ENCODE results near the gene NMT1.

DNA sequence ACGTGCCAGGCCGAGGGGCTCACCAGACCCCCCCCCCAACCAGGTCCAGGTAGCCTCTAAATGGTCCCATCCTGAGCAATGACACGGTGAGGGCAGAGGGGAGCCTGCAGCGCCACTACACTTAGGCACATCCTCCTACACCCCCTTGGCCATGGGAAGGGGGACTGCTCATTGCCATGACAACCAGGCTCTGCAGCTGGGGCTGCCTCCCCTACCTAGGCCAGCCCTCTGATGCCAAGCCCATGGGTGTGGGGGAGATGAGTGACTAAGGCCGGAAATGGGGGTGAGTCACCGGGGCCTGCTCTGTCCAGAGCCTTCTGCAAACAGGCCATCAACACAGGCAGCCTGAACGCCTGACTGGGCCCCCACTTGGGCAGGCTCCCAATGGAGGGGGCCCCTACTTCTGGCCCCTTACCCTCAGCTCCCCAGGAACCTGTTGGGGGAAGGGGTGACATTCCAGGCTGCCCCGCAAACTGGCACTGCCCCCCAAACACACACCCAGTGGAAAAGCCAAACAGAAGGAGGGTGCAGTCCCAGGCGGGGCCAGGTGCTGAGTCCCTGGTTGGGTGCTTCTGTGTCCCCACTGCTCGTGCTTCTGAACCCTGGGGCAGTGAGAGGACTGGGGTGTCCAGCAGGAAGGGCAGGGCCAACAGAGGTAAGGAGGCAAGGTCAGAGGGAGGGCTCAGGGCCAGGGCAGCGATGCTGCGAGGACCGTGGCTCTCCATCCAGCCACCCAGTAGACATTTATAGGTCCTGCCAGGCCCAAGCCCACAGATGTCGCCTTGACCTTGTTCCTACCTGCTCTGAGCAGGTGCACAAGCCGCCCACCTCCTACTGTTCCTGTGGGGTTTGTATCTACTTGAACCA, 63.0 kb downstream of the NMT1 start:
- TF ChIP-seq SP1 (CRISPR knock-in tag; conservative IDR thresholded peaks at IDR 0.05): no peak
- TF ChIP-seq, protein P1, sequence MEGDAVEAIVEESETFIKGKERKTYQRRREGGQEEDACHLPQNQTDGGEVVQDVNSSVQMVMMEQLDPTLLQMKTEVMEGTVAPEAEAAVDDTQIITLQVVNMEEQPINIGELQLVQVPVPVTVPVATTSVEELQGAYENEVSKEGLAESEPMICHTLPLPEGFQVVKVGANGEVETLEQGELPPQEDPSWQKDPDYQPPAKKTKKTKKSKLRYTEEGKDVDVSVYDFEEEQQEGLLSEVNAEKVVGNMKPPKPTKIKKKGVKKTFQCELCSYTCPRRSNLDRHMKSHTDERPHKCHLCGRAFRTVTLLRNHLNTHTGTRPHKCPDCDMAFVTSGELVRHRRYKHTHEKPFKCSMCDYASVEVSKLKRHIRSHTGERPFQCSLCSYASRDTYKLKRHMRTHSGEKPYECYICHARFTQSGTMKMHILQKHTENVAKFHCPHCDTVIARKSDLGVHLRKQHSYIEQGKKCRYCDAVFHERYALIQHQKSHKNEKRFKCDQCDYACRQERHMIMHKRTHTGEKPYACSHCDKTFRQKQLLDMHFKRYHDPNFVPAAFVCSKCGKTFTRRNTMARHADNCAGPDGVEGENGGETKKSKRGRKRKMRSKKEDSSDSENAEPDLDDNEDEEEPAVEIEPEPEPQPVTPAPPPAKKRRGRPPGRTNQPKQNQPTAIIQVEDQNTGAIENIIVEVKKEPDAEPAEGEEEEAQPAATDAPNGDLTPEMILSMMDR (IDR thresholded peaks at IDR 0.05): no peak
- TF ChIP-seq, protein P2, sequence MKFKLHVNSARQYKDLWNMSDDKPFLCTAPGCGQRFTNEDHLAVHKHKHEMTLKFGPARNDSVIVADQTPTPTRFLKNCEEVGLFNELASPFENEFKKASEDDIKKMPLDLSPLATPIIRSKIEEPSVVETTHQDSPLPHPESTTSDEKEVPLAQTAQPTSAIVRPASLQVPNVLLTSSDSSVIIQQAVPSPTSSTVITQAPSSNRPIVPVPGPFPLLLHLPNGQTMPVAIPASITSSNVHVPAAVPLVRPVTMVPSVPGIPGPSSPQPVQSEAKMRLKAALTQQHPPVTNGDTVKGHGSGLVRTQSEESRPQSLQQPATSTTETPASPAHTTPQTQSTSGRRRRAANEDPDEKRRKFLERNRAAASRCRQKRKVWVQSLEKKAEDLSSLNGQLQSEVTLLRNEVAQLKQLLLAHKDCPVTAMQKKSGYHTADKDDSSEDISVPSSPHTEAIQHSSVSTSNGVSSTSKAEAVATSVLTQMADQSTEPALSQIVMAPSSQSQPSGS (CRISPR knock-in tag; IDR thresholded peaks at IDR 0.05; ENCODE audit: borderline replicate concordance, low read depth): no peak
